ENCODE data around the gene OVOL1.
"Not testable (repeated sequence)": the region's sequence is repeated elsewhere in the genome, so short reads cannot be mapped to it uniquely, and the experiment has no call there.

The OVOL1 gene

DNA sequence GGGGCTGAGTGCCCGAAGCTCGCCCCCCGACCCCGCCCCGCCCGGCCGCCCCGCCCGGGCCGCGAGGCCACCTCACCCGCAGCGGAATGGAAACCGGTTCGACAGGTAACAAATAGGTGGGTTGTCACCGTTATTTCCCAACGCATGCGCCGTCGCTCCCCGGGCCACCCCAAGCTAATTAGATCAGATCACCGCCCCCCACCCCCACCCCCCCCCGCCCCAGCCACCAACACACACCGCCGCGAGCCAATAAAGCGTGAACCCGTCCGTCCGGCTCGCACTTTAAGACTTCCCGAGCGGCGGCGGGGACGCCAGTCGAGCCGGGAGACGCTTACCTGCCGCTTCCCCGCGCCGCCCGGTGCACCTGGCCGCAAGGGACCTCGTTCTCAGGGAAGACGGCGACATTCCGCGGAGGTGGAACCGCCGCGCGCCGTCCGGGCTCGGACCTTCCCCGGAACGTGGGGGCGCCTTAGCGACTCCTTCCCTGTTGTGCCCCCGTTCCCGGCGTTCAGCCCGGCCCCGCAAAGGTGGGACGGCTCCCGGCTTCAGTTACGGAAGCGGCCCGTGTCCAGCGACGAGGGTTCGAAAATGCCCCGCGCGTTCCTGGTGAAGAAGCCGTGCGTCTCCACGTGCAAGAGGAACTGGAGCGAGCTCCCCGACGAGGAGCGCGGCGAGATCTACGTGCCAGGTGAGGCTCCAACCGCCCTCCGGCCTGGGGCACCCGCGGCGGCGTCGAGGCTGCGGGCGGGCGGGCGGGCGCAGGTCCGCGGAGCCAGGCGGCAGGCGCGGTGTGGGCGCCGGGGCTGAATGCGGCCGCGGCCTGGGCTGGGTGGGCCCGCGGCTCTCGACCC lies at the start of gene OVOL1:
TSS of gene OVOL1 (plus strand) at position 278 of the 851 bp plus-strand sequence. CDS start at position 589, 311 bp downstream.
- DNase-seq (ENCODE audit: low read depth), result peak; percentile 21

DNA sequence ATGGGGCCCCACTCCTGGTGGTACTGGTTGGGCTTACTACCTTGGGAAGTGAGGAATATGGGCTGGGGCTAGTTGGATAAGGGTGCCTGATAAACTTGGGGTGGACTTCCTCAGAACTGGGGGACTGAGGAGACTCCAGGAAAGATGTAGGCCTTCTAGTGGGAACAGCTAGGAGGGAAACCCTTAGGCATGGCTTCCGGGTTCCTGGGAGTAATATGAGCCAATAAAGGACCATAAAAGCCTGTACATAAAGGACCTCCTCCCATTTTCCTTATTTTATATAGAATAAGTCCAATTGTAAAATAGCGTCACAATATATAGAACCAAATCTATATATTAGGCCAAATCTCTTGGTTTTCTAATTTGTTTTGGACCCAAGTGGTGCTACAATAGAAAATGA lies 47.8 kb upstream of the OVOL1 start:
- DNase-seq (ENCODE audit: low read depth), result no peak

DNA sequence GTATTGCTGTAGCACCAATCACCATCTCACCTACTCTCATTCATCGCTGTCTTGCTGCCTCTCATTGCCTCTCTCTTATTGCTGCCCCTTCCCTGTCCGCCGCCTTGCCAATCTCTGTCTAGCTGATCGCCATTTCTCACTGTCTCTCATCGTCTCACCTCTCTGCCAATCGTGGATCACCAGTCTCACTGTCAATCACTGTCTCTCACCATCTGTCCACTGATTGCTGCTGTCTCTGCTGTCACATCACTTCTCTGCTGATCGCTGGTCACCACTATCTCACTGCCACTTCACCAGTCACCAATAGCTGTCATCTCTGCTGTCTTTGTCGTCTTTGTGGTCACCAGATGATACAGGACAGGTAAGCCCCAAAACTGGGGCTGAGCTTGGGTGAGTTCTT lies 45.7 kb upstream of the OVOL1 start:
- no peak for DNase-seq (ENCODE audit: low read depth)

DNA sequence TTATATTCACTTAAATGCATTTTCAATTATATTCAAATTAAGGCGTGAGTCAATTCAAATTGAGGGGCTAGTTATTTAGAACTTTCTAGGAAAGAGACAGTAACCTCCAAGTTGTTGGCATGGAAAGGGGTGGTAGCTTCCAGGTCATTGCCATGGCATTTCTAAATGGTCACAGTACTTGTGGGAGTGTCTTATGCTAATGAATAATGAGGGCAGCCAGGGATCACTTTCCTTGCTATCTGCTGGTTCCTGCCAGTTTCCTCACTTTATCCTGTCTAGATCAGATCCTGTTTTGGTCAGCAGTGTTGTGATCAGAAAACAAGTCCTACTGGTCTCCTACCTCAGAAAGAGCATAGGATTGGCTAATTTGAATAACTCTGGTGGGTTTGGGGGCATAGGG lies 44.5 kb upstream of the OVOL1 start:
- no peak for DNase-seq (ENCODE audit: low read depth)

DNA sequence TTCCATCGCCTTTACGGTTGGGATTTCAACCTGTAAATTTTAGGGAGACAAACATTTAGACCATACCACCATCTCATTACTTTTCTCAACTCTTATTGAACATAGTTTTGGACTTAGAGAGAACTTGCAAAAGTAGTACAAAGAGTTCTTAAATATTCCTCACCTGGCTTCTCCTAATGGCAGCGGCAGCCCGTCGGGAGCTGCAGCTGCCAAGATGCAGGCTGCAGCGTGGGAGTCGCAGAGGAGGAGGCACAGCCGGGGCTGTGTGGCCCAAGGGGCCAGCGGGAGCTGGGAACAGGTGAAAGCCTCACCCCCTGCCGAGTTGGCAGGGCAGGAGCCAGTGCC lies 43.2 kb upstream of the OVOL1 start:
- no peak for DNase-seq (ENCODE audit: low read depth)

DNA sequence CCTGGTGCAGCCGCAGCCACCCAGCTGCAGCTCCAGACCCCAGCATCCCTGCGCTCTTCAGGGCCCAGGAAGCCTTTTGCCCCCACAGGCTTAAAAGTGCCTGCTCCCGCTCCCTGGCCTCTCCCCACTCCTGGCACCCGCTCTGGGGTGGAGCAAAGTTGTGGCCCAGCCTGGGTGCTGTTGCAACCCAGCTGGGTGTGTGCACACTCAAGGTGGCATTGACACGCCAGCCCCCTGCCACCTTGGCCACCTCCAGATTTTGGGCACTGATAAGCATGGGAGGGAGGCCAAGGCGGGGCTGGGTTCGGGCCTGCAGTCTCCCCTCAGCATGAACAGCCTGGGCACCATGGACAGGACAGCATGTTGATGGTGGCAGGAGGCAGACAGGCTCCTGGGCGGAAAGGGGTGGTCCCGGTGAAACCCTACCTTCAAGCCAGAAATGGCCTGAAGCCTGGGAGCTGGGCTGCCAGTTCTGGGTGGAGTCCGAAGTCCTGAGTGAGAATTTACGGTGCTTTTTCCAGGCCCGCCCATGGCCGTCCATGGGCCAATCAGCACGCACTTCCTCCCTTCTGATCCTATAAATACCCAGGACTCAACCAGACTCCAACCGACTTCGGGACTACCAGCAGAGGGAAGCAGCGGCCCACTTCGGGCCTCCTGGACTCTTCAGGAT lies 42.7 kb upstream of the OVOL1 start:
- DNase-seq (ENCODE audit: low read depth), result no peak

DNA sequence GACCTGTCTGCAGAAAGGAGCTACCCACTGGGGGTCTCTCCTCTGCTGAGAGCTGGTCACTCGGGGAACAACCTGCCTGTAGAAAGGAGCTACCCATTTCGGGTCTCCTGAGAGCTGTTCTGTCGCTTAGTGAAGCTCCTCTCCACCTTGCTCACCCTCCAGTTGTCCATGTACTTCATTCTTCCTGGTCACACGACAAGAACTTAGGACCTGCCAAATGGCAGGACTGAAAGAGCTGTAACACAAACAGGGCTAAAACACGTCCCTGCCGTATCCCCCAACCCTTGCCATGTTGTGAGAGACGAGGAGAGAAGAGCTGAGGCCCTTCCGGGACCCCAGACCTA lies 42.2 kb upstream of the OVOL1 start:
- no peak for DNase-seq (ENCODE audit: low read depth)

DNA sequence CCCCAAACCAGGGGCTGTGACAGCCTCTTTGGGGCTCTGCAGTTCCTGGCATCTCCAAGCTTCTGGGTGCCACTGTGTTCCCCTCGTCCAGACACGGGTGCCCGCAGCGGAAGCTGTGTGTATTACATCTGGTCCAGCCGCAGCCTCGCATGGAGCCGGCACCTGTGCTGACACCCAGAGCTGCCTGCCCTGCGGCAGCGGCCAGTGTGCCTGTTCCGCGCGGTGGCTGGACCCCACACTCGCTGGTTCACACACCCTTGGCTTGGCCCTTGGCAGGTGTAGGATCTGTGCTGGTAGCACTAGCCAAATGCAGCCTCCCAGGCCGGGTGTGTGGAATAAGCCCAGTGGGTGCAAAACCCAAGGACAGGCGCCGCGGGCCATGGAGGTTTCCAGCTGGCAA lies 41.8 kb upstream of the OVOL1 start:
- DNase-seq (ENCODE audit: low read depth), result no peak

DNA sequence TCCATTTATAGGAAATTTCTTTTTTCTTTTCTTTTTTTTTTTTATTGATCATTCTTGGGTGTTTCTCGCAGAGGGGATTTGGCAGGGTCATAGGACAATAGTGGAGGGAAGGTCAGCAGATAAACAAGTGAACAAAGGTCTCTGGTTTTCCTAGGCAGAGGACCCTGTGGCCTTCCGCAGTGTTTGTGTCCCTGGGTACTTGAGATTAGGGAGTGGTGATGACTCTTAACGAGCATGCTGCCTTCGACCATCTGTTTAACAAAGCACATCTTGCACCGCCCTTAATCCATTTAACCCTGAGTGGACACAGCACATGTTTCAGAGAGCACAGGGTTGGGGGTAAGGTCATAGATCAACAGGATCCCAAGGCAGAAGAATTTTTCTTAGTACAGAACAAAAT lies 24.7 kb upstream of the OVOL1 start:
- not testable (repeated sequence) for DNase-seq (ENCODE audit: low read depth)

DNA sequence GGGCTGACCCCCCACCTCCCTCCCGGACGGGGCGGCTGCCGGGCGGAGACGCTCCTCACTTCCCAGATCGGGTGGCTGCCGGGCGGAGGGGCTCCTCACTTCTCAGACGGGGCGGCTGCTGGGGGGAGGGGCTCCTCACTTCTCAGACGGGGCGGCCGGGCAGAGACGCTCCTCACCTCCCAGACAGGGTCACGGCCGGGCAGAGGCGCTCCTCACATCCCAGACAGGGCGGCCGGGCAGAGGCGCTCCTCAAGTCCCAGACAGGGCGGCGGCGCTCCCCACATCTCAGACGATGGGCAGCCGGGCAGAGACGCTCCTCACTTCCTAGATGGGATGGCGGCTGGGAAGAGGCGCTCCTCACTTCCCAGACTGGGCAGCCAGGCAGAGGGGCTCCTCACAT lies 24.0 kb upstream of the OVOL1 start:
- DNase-seq (ENCODE audit: low read depth), result not testable (repeated sequence)

DNA sequence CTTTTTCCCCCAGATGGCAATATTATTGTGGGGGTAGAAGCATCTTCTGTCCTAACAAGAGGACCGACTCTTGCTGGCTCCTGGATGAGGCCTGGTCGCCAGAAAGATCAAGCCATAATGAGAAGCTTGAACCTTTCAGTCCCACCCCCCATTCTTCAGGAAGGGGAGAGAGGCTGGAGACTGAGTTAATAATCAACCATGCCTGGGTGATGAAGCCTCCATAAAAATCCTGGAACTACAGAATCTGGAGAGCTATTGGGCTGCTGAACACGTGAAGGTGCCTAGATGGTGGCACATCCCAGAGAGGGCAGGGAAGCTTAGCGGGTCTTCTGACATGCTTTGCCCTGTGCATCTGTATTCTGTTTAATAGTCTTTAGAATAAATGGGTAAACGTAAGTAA lies 22.4 kb upstream of the OVOL1 start:
- DNase-seq (ENCODE audit: low read depth), result no peak

DNA sequence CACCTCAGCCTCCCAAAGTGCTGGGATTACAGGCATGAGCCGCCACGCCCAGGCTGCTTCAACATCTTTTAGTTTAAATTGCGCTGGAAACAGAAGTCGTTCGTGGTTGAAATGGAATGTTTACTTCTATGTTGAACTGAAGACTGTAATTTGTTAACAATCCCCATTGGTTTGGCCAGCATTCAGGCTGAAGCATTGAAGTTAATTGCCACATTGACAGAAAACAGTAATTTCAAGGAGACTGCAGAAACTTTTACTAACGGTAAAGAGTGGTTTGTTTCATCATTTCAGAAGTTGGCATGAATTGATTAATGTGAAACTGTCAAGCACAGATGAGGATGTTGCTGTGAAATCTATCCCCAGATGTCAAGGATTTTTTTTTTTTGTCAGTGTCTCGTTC lies 20.3 kb upstream of the OVOL1 start:
- DNase-seq (ENCODE audit: low read depth), result no peak

DNA sequence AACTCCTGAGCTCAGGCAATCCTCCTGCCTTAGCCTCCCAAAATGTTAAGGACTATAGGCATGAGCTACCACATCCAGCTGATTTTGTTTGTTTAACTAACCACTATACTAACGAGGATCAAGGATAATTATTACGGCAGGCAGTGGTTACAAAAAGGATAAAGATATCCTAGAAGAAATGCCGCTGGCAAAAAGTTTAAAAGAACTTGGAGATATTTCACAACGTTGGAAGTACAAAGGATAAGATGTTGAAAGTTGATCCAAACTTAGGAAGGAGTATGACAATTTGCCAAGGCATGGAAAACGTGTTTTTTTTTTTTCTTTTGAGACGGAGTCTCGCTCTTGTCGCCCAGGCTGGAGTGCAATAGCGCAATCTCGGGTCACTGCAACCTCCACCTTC lies 19.5 kb upstream of the OVOL1 start:
- DNase-seq (ENCODE audit: low read depth), result no peak

DNA sequence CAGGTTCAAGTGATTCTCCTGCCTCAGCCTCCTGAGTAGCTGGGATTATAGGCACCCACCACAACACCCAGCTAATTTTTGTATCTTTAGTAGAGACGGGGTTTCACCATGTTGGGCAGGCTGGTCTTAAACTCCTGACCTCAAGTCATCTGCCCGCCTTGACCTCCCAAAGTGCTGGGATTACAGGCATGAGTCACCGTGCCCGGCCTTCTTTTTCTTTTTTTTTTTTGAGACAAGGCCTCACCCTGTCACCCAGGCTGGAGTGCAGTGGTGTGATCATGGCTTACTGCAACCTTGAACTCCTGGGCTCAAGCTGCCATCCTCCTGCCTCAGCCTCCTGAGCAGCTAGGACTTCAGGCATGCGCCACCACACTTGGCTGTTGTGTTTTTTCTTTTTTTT lies 19.1 kb upstream of the OVOL1 start:
- not testable (repeated sequence) for DNase-seq (ENCODE audit: low read depth)

DNA sequence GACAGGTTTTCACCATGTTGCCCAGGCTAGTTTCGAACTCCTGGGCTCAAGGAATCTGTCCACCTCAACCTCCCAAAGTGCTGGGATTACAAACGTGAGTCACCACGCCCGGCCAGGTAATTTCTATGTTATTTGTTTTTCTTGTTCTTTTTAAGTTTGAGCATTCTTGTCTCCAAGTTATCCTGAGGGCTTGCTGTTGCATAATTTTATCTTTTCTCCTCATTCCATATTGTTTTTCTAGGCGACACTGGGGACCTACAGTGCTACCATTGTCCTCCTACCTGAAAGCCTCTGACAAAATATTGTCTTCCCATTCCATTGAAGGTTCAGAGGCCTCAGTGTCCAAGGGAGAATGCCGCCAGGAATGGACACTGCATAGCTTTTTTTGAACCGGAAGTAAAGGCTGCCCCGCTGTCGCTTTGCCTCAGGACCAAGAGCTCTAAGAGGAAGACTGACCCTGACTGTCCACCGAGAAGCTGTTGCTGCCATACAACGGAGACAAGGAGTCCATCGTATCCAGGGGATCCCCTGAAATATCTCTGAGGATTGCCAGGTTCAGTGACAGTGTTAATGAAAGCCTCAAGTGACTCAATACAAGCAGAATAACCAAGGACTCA lies 15.8 kb upstream of the OVOL1 start:
- no peak for DNase-seq (ENCODE audit: low read depth)

DNA sequence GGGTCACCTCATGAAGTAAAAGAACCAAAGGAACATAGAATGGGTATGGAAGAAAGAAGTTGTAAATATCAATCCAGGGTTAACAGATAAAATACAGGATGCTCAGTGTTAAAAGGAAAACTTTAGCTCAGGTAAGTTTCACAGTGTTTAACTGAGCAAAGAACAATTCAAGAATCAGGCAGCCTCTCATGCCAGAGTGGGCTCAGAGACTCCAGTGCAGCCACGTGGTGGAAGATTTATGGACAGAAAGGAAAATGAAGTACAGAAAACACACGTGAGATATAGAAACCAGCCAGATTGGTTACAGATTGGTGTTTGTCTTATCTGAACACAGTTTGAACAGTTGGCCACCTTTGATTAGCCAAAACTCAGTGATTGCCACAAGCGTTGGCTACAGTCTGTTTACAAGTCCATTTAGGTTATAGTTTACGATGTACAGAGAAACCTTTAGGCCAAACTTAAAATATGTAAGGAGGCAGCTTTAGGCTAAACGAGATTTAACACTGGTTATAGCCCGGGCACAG lies 15.2 kb upstream of the OVOL1 start:
- no peak for DNase-seq (ENCODE audit: low read depth)

DNA sequence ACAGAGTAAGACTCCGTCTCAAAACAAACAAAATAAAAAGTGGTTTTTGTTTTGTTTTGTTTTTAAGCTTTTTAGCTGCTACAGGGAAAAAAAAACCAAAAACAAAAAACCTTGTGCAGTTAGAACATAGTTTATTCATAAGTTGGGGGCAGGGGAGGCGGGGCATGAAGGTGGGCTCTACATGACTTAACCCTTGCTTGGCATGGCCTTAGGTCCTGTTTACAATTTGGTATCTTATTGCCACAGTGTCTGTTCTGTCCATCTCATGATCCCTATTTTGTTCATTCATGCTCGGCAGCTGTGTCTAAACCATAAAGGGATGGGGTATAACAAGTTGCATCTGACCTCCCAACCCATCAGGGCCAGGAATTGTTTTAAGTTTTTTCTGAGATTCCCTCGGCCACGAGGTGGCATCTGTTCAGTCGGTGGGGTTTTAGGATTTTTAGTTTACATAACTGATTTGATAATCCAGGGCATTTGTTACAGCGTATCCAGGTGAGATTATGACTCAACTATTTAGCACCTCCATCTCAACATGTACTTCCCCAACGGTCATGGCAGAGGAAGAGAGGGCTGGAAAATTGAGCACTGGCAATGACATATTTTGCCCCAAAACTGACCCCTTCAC lies 13.0 kb upstream of the OVOL1 start:
- no peak for DNase-seq (ENCODE audit: low read depth)

DNA sequence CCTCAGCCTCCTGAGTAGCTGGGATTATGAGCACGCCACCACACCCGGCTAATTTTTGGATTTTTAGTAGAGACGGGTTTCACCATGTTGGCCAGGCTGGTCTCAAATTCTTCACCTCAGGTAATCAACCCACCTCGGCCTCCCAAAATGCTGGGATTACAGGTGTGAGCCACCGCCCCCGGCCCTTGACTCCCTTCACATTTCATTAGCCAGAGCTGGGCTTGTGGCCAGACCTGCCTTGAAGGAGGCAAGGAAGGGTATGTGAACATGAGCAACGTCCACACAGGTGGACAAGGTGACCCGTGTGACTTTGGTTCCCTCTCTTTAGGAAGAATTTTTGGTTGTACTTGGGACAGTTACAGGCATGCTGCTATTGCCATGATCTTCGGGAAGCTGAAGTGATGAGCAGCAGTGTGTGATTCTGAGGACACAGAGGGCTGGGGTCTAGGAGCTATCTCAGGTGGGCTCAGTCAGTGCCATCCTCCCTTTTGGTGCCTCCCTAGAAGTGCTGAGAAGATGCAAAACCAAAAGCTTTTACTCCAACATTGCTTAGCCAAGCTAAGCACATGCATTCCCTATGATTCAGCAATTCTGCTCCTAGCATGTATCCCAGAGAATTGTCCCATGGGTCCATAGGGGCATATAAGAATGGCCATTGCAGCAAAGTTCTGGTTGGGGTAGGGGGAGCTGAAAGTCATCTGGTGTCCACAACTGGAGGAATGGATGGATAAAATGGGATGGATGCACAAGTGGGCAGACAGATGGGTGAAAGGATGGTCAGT lies 12.1 kb upstream of the OVOL1 start:
- no peak for DNase-seq (ENCODE audit: low read depth)

DNA sequence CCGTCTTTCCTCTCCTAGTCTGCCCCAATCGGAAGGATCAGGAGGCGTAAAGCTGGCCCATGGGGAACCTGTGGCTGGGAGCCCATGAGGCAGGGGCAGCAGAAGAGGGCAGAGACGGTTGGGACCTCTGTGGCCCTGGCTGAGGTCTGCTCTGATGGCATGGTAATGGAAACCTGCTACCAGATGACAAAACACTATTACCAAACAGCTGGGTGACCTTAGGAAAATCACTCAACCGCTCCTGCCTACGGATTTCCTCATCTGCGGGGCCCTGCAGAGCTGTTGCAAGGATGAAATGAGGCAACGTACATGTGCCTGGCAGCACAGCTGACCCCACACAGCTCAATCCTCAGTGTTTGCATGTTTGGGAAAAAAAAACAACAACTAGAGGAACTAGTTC lies 10.7 kb upstream of the OVOL1 start:
- no peak for DNase-seq (ENCODE audit: low read depth)

DNA sequence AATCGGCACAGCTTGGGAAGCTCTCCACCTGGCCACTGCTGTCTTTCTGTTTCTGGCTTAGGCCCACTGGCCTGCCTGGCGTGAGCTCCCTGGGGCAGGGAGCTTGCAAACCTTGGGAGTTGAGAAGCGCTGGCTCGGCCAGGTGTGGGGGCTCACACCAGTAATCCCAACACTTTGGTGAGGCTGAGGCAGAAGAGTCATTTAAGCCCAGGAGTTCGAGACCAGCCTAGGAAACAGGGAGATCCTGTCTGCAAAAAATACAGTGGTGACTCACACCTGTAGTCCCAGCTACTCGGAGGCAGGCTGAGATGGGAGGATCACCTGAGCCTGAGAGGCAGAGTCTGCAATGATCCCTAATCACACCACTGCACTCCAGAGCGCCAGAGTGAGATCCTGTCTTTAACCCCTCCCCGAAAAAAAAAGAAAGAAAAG lies 10.1 kb upstream of the OVOL1 start:
- no peak for DNase-seq (ENCODE audit: low read depth)

DNA sequence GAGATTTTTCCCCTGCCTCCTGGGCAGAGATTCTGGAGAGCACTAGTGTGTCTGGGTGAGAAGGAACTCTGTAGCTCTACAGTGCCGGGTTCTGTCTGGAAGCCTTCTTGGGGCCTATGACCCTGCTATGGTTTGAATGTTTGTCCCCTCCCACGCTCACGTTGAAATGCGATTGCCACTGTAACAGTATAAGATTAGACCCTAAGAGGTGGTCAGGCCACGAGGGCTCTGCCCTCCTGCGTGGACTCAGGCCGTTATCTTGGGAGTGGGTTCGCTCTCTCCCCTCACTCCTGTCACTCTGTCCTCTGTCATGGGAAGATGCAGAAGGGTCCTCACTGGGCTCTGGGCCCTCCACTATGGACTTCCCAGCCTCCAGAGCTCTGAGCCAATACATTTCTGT lies 9.6 kb upstream of the OVOL1 start:
- no peak for DNase-seq (ENCODE audit: low read depth)

DNA sequence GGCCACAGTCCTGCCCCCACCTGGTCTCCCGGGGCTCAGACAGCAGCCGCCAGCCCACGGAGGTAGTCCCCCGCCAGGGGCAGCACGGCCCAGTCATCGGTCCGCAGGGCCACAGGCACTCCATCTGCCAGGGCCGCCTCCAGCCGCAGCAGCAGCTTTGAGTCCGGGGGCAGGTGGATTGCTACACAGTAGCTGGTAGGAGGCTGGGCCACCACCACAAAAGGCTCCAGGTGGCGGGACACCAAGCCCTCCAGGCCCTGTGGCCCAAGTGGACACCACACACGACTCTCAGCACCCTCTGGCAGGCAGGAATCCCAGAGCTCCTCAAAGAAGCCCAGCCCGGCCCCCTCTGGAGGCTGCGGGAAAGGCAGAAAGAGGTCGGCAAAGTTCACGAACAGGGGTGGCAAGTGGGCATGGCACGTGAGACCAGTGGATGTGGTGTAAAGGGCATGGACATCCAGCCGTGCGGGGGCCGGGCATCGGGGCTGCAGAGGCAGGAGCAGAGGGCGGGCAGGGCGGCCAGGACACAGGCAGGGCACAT lies 9.0 kb upstream of the OVOL1 start:
- DNase-seq (ENCODE audit: low read depth), result no peak
